ENCODE data around the gene SKI.
"Not testable (repeated sequence)": the region's sequence is repeated elsewhere in the genome, so short reads cannot be mapped to it uniquely, and the experiment has no call there.

Gene SKI

GRCh38 chr1:2291577-2291976 is 63.5 kb downstream of the SKI start:
- no peak for DNase-seq (ENCODE audit: low read depth in 2 of 2)

GRCh38 chr1:2292725-2293450 is 64.8 kb downstream of the SKI start:
- no peak for DNase-seq (ENCODE audit: low read depth in 2 of 2)

DNA sequence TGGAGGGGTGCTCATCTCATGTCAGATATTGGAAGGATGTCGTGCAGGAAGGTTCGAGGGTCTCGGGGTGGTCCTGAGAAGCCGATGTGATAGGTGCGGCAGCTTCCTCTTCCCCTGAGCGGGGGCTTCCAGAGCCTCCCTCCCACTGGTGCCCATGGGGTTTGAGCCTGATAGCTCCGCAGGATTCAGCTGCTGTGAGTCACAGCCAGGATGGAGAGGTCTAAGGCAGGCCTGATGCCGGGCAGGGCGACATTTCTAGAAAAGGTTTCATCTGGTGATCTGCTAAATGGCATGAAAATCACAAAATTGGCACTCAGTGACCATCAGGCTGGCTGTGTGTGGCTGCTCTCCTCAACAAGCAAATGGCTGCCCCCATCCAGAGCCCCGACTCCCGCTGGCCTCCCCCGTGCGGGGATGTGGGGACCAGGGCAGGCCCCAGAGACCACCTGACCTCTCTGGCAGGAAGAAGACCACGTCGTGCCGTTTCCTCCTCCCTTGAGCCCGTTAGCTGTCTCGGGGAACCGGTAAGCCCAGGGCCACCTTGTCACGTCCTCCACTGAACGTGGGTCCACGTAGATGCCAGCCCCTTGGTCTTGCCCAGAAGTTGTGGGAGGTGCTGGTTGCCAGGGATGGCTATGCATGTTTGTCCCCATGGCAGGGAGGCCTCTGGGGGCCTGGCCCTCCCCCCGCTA is 66.1 kb downstream of the SKI start:
- no peak for DNase-seq (ENCODE audit: low read depth in 2 of 2)

GRCh38 chr1:2294725-2295078 is 66.6 kb downstream of the SKI start:
- no peak for DNase-seq (ENCODE audit: low read depth in 2 of 2)

- DNase-seq (ENCODE audit: low read depth in 2 of 2) = no peak
Observed at GRCh38 chr1:2295526-2295925, 67.4 kb downstream of the SKI start.

DNA sequence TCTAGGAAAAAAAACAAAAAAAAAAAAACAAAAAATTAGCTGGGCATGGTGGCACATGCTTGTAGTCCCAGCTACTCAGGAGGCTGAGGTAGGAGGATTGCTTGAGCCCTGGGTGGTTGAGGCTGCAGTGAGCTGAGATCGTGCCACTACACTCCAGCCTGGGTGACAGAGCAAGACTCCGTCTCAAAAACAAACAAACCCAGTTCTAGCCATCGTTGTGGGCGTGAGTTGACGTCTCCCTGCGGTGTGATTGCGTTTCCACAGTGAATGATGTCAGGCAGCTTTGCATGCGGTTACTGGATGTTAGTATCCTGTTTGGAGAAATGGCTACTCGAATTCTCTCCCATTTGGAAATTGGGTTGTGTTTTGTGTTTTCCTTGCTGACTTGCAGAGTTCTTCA is 68.1 kb downstream of the SKI start:
- not testable (repeated sequence) for DNase-seq (ENCODE audit: low read depth in 2 of 2)

GRCh38 chr1:2296614-2297013 is 68.5 kb downstream of the SKI start:
- DNase-seq (ENCODE audit: low read depth in 2 of 2) = no peak

DNA sequence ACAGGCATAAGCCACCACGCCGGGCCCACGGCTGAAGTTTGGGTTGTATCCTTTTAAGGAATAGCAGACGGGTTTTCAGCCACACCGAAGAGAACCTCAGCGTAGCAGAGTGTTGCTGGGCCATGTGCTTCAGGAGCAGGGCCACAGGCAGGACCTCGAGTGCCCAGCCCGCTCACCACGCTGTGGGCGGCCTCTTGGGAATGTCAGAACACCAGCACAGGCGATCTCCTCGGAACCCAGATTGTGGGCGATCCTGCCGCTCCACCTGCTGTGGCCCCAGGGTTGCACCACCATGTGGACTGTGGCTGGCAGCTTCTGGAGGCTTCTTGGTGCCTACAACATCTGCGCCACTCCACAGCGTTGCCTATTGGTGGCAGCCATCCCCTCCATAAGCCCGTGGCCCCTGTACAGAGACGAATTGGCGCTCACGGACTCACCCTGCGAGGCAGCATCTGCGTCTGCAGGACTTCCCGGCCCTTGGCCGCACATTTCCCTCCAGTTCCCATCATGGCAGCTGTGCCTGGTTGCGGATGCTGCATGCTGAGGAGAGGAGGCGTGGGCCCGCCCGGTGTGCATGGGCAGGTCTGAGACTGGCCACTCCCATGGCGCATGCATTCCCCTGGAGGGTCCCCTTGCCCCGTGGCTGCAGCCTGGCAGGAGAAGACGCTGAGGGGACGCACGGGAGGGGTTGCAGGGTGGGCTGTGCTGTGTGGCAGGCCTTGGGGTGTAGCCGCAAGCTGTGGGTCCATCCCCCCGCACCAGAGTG is 69.3 kb downstream of the SKI start:
- no peak for DNase-seq (ENCODE audit: low read depth in 2 of 2)

DNA sequence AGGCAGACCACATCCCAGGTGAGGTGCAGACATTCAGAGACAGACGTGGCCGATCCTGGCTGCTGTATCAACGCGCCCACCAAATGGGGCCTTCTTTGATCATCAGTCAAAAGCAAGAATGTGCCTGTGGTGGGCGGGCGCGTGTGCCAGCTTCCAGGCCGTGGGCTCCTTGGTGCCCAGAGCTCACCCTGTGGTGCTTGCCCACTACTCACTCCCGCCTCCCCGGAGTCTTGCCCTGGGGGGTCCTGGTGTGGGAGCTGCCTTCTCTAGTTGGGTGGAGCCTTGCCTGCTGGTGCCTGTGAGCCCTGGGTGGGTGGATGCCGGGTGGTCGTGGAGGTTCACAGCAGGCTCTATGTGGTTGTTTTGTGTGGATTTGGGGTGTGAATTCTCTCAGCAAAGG is 70.6 kb downstream of the SKI start:
- DNase-seq (ENCODE audit: low read depth in 2 of 2) = no peak

DNA sequence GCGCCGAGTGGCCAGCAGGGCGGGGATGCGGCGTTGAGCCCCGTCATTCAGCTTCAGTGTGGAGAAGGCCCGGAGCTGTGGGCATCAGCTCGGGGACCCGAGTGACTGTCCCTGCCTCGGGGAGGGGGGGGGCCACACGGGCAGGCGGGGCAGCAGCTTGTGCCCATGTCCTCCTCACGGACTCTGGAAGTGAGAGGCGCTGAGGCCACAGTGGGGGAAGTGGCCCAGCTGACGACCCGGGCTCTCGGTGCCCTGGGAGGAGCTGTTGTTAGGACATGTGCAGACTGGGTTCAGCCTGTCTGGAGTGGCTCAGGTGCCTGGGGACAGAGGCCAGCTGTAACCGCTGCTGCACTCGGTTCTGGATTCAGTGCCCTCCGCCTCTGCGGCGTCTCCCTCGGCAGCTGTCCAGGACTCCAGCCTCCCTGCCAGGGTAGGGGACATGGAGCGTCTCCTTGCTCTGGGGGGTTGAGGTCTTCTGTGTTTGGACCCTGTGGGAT is 71.1 kb downstream of the SKI start:
- no peak for DNase-seq (ENCODE audit: low read depth in 2 of 2)

DNA sequence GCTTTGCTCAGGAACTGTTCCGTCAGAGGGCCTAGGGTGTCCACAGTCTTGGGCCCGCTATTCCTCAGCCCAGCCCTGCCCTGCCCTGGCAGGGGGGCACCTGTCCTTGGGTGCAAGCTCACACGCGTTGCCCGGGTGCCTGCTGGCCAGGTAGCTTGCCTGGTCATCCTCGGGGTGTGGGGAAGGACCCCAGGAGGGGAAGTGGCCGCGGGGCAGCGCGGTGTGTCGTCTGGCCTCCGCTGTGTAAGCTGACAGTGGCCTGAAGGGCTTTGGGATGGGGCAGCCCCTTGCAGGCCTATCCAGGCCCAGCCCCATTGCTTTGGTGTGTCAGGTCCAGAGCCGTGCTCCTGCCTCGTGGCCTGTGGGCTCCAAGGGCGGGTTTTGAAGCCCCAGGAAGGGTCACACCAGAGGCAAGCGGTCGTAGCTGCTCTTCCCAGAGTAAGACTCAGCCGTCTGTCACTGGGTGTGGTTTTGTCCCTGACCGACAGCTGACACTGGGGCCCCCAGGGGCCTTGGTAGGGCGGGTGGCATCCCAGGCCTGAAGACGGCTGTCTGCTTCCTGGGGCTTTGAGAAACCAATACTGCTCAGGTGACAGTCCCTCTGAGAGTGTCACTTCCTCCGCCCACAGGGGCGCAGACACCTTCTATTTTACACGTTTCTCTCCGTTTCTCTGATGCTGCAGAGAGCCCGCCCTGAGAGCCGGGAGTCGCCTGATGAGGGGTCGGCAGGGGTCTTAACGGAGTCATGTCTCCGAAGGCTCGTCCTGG is 72.1 kb downstream of the SKI start:
- DNase-seq (ENCODE audit: low read depth in 2 of 2) = peak; percentile 83 to 86

- DNase-seq (ENCODE audit: low read depth in 2 of 2) = peak; percentile 86 to 89
Observed at GRCh38 chr1:2300851-2301606, 72.9 kb downstream of the SKI start.

GRCh38 chr1:2301607-2302291 is 73.6 kb downstream of the SKI start:
- DNase-seq (ENCODE audit: low read depth in 2 of 2) = no peak

GRCh38 chr1:2302292-2302925 is 74.3 kb downstream of the SKI start:
- DNase-seq (ENCODE audit: low read depth in 2 of 2) = no peak

DNA sequence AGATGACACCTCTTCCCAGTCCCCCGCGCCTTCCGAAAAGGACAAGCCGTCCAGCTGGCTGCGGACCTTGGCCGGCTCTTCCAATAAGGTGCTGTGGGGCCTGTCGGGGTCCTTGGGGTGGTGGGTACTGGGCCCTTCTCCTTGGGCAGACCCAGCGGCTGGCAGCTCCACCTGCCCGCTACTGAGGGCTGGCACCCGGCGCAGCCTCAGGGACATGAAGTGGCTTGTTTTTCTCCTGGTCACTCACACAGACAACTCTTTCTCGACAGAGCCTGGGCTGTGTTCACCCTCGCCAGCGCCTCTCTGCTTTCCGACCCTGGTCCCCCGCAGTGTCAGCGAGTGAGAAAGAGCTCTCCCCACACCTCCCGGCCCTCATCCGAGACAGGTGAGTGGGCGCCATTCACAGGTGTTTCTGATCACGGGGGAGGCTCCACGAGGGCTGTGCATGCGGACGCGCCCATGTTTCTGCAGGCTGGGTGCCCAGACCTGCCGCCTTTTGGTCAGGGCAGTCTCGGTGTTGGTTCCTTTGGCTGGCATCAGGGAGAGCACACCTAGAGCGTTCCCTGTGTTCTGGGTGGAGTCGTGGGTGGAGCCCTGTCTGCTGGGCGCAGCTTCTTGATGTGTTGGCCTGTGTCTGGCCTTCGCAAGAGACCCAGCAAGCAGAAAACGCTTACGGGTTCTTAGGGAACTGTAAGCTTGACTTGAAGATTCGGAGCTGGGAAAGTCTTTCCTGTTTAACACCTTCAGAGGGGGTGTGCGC is 75.1 kb downstream of the SKI start:
- no peak for DNase-seq (ENCODE audit: low read depth in 2 of 2)

DNA sequence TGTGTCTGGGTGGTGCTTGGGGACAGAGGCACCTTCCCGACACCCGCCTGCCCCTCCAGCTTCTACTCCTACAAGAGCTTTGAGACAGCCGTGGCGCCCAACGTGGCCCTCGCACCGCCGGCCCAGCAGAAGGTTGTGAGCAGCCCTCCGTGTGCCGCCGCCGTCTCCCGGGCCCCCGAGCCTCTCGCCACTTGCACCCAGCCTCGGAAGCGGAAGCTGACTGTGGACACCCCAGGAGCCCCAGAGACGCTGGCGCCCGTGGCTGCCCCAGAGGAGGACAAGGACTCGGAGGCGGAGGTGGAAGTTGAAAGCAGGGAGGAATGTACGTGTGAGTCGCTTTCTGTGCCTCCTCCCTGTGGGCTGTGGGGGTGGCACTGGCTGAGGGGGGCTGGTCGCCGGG is 75.7 kb downstream of the SKI start:
- DNase-seq (ENCODE audit: low read depth in 2 of 2) = no peak

GRCh38 chr1:2304282-2304681 is 76.2 kb downstream of the SKI start:
- no peak for DNase-seq (ENCODE audit: low read depth in 2 of 2)

- no peak for DNase-seq (ENCODE audit: low read depth in 2 of 2)
Observed at GRCh38 chr1:2304921-2305681, 77.0 kb downstream of the SKI start.
